Measurements from ENCODE around the gene ATG13.
A peak's percentile ranks its signal among the peaks of the same experiment; 100 is the strongest.
"Not testable (repeated sequence)": the region's sequence is repeated elsewhere in the genome, so short reads cannot be mapped to it uniquely, and the experiment has no call there.

Gene ATG13

GRCh38 chr11:46686886-46687795, 69.8 kb downstream of the ATG13 start:
- H3K4me3 ChIP-seq (ENCODE audit: low read depth, low read length) = no peak overlapping the region
- no peak for DNase-seq (ENCODE audit: low read depth)

- H3K4me3 ChIP-seq (ENCODE audit: low read depth, low read length) = no peak overlapping the region
These were observed 73.3 kb downstream of the ATG13 start for GRCh38 chr11:46690702-46691101.

GRCh38 chr11:46692450-46692849, 75.1 kb downstream of the ATG13 start:
- H3K4me3 ChIP-seq (ENCODE audit: low read depth, low read length) = no peak overlapping the region
- DNase-seq (ENCODE audit: low read depth) = no peak

More at GRCh38 chr11:46690702-46691101, 73.3 kb downstream of the ATG13 start:
- DNase-seq (ENCODE audit: low read depth) = no peak

GRCh38 chr11:46693597-46694012, 76.3 kb downstream of the ATG13 start:
- no peak for DNase-seq (ENCODE audit: low read depth)
- no peak overlapping the region for H3K4me3 ChIP-seq (ENCODE audit: low read depth, low read length)

GRCh38 chr11:46694072-46694471, 76.7 kb downstream of the ATG13 start:
- H3K4me3 ChIP-seq (ENCODE audit: low read depth, low read length) = no peak overlapping the region
- no peak for DNase-seq (ENCODE audit: low read depth)

DNA sequence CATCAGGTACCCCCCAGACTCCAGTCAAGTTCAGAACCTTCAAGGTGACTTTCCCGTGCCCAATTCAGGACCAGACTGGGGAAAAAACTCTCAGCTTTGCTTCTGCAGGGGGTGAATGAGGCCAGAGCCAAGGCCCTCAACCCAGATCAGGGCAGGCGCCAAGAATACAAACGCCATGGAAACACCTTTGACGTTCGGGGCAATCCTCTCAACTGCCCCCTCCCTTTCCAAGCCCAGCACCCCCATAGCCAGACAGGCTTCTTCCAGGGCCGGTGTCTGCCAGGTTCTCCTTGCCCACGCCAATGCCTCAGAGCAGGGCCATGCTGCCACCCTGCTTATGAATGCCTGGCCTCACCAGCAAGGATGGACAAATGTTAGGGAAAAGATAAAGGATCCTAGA, 77.3 kb downstream of the ATG13 start:
- no peak overlapping the region for H3K4me3 ChIP-seq (ENCODE audit: low read depth, low read length)
- no peak for DNase-seq (ENCODE audit: low read depth)

- H3K4me3 ChIP-seq (ENCODE audit: low read depth, low read length) = no peak overlapping the region
- DNase-seq (ENCODE audit: low read depth) = no peak
These were observed 78.2 kb downstream of the ATG13 start for GRCh38 chr11:46695345-46696211.

- H3K4me3 ChIP-seq (ENCODE audit: low read depth, low read length) = no peak overlapping the region
- no peak for DNase-seq (ENCODE audit: low read depth)
These were observed 78.8 kb downstream of the ATG13 start for GRCh38 chr11:46696212-46696558.

DNA sequence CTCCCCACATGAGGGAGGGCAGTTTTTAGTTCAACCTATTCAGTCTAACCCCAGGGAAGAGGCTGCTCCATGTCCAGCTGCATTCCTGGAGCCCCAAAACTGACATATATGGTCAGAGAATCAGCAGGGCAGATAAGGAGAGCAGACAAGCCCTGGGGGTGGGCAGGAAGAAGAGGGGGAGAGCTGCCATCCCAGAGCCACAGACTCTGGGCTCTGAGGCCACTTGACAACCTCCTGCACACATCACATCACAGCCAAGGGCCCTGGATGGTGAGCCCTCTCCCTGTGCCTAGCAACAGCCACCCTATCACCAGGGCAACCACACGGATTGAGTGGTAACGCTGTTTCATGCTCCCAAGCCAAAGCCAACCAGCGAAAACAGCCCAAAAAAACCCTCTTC, 80.0 kb downstream of the ATG13 start:
- H3K4me3 ChIP-seq (ENCODE audit: low read depth, low read length) = no peak overlapping the region
- DNase-seq (ENCODE audit: low read depth) = no peak

GRCh38 chr11:46697723-46698122, 80.4 kb downstream of the ATG13 start:
- H3K4me3 ChIP-seq (ENCODE audit: low read depth, low read length) = no peak overlapping the region
- no peak for DNase-seq (ENCODE audit: low read depth)

GRCh38 chr11:46698597-46698996, 81.2 kb downstream of the ATG13 start:
- H3K4me3 ChIP-seq (ENCODE audit: low read depth, low read length) = no peak overlapping the region
- DNase-seq (ENCODE audit: low read depth) = no peak

GRCh38 chr11:46700241-46701077, 83.1 kb downstream of the ATG13 start, which contains the start of the genes ARHGAP1 and ZNF408:
TSS of gene ARHGAP1 (minus strand) at chr11:46700619. CDS start at chr11:46696107, 4,512 bp downstream.
TSS of gene ZNF408 (plus strand) at chr11:46701031. CDS start at chr11:46701048, 17 bp downstream.
- peak within 1 kb of the TSS; percentile 100 for H3K4me3 ChIP-seq (ENCODE audit: low read depth, low read length)
- peak; percentile 96 for DNase-seq (ENCODE audit: low read depth)

DNA sequence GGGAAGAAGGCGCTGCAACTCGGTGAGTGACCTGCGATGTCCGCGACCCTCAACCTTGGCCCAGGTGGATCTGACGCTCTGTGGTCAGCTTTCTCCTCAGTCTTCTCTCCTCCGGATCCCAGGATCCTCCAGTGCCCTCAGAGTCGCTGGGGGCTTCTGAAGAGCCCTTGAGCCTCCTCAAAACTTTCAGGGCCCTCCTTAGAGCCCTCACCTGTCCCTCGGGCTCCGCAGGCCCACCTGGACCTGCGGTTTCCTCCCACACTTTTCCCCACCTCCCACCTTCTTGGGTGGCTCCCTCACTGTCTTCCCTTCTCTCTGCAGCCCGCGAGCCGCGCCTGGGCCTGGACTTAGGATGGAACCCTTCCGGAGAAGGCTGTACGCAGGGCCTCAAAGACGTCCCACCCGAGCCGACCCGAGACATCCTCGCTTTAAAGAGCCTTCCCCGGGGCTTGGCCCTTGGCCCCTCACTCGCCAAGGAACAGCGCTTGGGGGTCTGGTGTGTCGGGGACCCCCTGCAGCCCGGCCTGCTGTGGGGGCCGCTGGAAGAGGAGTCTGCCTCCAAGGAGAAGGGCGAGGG, 83.8 kb downstream of the ATG13 start:
- DNase-seq (ENCODE audit: low read depth) = no peak
- peak overlapping the region; percentile 100 for H3K4me3 ChIP-seq (ENCODE audit: low read depth, low read length)

- H3K4me3 ChIP-seq (ENCODE audit: low read depth, low read length) = no peak overlapping the region
These were observed 87.8 kb downstream of the ATG13 start for GRCh38 chr11:46705070-46705688.

DNA sequence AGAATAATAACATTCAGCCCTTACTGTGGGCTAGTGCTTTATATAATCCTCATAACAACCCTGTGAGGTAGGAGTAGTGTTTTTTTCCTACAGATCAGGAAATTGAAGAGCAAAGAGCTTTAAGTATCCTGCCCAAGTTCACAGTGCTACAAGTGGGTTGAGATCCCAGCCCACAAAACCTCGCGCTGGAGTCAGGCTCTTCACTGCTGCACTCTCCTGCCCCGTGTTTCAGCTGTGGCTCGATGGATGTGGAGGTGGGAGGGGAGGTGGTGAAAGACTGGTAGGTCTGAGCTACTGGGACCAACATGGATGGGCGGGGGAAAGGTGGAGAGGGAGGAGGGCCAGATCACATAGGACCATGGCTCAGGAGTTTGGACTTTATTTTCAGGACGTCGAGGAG, 89.5 kb downstream of the ATG13 start:
- no peak for DNase-seq (ENCODE audit: low read depth)

More at GRCh38 chr11:46705070-46705688, 87.8 kb downstream of the ATG13 start:
- DNase-seq (ENCODE audit: low read depth) = no peak

GRCh38 chr11:46709351-46709750, 92.0 kb downstream of the ATG13 start:
- DNase-seq (ENCODE audit: low read depth); H3K4me3 ChIP-seq (ENCODE audit: low read depth, low read length): not testable (repeated sequence)

More for the DNA sequence above, 89.5 kb downstream of the ATG13 start:
- no peak overlapping the region for H3K4me3 ChIP-seq (ENCODE audit: low read depth, low read length)

- no peak overlapping the region for H3K4me3 ChIP-seq (ENCODE audit: low read depth, low read length)
- peak; percentile 85 for DNase-seq (ENCODE audit: low read depth)
These were observed 93.5 kb downstream of the ATG13 start for GRCh38 chr11:46710821-46711269.

- no peak for DNase-seq (ENCODE audit: low read depth)
- H3K4me3 ChIP-seq (ENCODE audit: low read depth, low read length) = no peak overlapping the region
These were observed 94.0 kb downstream of the ATG13 start for GRCh38 chr11:46711303-46711702.
